ENCODE results near the gene MAP3K3.

Gene MAP3K3

DNA sequence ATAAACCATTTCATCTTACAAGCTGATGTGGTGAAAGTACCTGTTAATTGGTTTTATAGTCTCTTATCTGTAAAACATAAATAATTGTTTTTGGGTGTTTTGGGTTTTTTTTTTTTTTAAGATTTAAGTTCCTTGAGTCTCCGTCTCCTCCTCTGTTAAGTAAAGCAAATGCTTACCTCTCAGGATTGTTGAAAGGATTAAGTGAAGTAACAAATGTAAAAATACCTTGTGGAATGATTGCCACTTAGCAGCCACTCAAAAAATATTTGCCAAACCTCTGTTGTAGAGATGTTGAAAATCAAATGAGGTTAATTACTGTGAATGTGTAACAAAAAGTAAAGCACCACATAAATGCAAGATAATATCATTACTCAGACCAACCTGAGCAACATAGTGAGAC is 58.5 kb downstream of the MAP3K3 start:
- TF ChIP-seq, protein P1, sequence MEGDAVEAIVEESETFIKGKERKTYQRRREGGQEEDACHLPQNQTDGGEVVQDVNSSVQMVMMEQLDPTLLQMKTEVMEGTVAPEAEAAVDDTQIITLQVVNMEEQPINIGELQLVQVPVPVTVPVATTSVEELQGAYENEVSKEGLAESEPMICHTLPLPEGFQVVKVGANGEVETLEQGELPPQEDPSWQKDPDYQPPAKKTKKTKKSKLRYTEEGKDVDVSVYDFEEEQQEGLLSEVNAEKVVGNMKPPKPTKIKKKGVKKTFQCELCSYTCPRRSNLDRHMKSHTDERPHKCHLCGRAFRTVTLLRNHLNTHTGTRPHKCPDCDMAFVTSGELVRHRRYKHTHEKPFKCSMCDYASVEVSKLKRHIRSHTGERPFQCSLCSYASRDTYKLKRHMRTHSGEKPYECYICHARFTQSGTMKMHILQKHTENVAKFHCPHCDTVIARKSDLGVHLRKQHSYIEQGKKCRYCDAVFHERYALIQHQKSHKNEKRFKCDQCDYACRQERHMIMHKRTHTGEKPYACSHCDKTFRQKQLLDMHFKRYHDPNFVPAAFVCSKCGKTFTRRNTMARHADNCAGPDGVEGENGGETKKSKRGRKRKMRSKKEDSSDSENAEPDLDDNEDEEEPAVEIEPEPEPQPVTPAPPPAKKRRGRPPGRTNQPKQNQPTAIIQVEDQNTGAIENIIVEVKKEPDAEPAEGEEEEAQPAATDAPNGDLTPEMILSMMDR (IDR thresholded peaks at IDR 0.05; ENCODE audit: insufficient read depth, low read length, poor library complexity, severe bottlenecking): no peak
- no peak for TF ChIP-seq EZH2phosphoT487 (conservative IDR thresholded peaks at IDR 0.05; ENCODE audit: low read length)
- H3K27ac ChIP-seq (ENCODE audit: low read depth, low read length): no peak overlapping the region
- no peaks in the 10 kb centered on the region for H3K36me3 ChIP-seq (ENCODE audit: low read length)
- no peaks in the 10 kb centered on the region for H3K9me2 ChIP-seq (replicated peaks; ENCODE audit: insufficient read depth, low read length)
- no peaks in the 10 kb centered on the region for H3K27me3 ChIP-seq (ENCODE audit: low read length)
- H2AFZ ChIP-seq (ENCODE audit: low read depth, low read length, severe bottlenecking): no peak overlapping the region
- no peaks in the 10 kb centered on the region for H4K20me1 ChIP-seq (ENCODE audit: low read depth, low read length)
- no peak overlapping the region for H3K9ac ChIP-seq (ENCODE audit: low read length)
- H3K4me2 ChIP-seq (ENCODE audit: low read depth, low read length, poor library complexity, severe bottlenecking): no peak overlapping the region
- no peaks in the 10 kb centered on the region for H3K9me3 ChIP-seq (ENCODE audit: insufficient read depth, low read length)
- H3F3A ChIP-seq (ENCODE audit: insufficient read depth): no peaks in the 10 kb centered on the region
- no peaks in the 10 kb centered on the region for H3K79me2 ChIP-seq (ENCODE audit: insufficient read depth, low read length)
- no peak overlapping the region for H3K4me3 ChIP-seq (ENCODE audit: insufficient read depth, low read length, poor library complexity, severe bottlenecking)

DNA sequence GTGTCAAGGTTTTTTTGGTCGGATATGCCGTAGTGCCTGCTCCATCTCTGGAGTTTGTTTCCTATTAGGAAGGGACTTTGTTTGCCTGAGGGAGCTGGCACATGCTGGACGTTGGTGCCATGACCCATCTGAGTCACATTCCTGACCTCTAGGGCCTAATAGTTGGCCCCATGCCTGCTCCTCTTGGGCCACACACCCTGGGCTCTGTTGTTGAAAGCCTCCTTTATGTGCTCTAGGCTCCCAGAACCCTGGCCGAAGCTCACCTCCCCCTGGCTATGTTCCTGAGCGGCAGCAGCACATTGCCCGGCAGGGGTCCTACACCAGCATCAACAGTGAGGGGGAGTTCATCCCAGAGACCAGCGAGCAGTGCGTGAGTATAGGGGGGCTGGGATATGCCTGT is 59.3 kb downstream of the MAP3K3 start:
- Histone ChIP-seq H3K9ac (ENCODE audit: low read length) (no peak overlapping the region), H3K4me3 (ENCODE audit: insufficient read depth, low read length, poor library complexity, severe bottlenecking) (no peak overlapping the region), H3K4me2 (ENCODE audit: low read depth, low read length, poor library complexity, severe bottlenecking) (no peak overlapping the region), H3F3A (ENCODE audit: insufficient read depth) (no peaks in the 10 kb centered on the region), H3K36me3 (ENCODE audit: low read length) (no peaks in the 10 kb centered on the region), H3K9me2 (replicated peaks; ENCODE audit: insufficient read depth, low read length) (no peaks in the 10 kb centered on the region), H3K27me3 (ENCODE audit: low read length) (no peaks in the 10 kb centered on the region), H4K20me1 (ENCODE audit: low read depth, low read length) (no peaks in the 10 kb centered on the region), H2AFZ (ENCODE audit: low read depth, low read length, severe bottlenecking) (no peak overlapping the region), H3K9me3 (ENCODE audit: insufficient read depth, low read length) (no peaks in the 10 kb centered on the region), H3K79me2 (ENCODE audit: insufficient read depth, low read length) (no peaks in the 10 kb centered on the region), H3K27ac (ENCODE audit: low read depth, low read length) (no peak overlapping the region)
- TF ChIP-seq, protein P1 (IDR thresholded peaks at IDR 0.05; ENCODE audit: insufficient read depth, low read length, poor library complexity, severe bottlenecking): no peak
- no peak for TF ChIP-seq EZH2phosphoT487 (conservative IDR thresholded peaks at IDR 0.05; ENCODE audit: low read length)

GRCh38 chr17:63682441-63682840 is 60.2 kb downstream of the MAP3K3 start:
- Histone ChIP-seq H3K27me3 (ENCODE audit: low read length) (no peaks in the 10 kb centered on the region), H3K4me3 (ENCODE audit: insufficient read depth, low read length, poor library complexity, severe bottlenecking) (no peak overlapping the region), H3K9ac (ENCODE audit: low read length) (no peak overlapping the region), H3K9me3 (ENCODE audit: insufficient read depth, low read length) (no peaks in the 10 kb centered on the region), H3K27ac (ENCODE audit: low read depth, low read length) (no peak overlapping the region), H3K79me2 (ENCODE audit: insufficient read depth, low read length) (no peaks in the 10 kb centered on the region), H3K36me3 (ENCODE audit: low read length) (no peaks in the 10 kb centered on the region), H3K9me2 (replicated peaks; ENCODE audit: insufficient read depth, low read length) (no peaks in the 10 kb centered on the region), H3F3A (ENCODE audit: insufficient read depth) (no peaks in the 10 kb centered on the region), H3K4me2 (ENCODE audit: low read depth, low read length, poor library complexity, severe bottlenecking) (no peak overlapping the region), H4K20me1 (ENCODE audit: low read depth, low read length) (no peaks in the 10 kb centered on the region), H2AFZ (ENCODE audit: low read depth, low read length, severe bottlenecking) (no peak overlapping the region)
- TF ChIP-seq EZH2phosphoT487 (conservative IDR thresholded peaks at IDR 0.05; ENCODE audit: low read length): no peak
- TF ChIP-seq, protein P1 (IDR thresholded peaks at IDR 0.05; ENCODE audit: insufficient read depth, low read length, poor library complexity, severe bottlenecking): no peak
